ES-I3 (cell line): ENCODE results near the gene MOK.

Experiments
- H3K36me3 ChIP-seq: 2 replicates; pipeline ENCODE4 v1.6.1; 2013; ENCODE audit warnings: mild to moderate bottlenecking, low read length, control low read depth, moderate library complexity; ENCODE audit not compliant: insufficient read depth
- H3K4me1 ChIP-seq: 2 replicates; pipeline ENCODE4 v1.6.1; 2013; ENCODE audit warnings: mild to moderate bottlenecking, control low read depth, low read length; ENCODE audit not compliant: insufficient read depth
- H3K9ac ChIP-seq: 2 replicates; pipeline ENCODE4 v1.6.1; 2013; ENCODE audit warnings: low read depth, mild to moderate bottlenecking, low read length, moderate library complexity
- H3K9me3 ChIP-seq: 2 replicates; pipeline ENCODE4 v1.6.1; 2013; ENCODE audit warnings: mild to moderate bottlenecking, low read length, moderate library complexity; ENCODE audit not compliant: control insufficient read depth, insufficient read depth

Gene MOK

GRCh38 chr14:102196902-102197230 is 108.1 kb downstream of the MOK start:
- Histone ChIP-seq H3K36me3 (no peaks in the 10 kb centered on the region; the same call in none of the 2 replicates), H3K9ac (no peak overlapping the region), H3K4me1 (peaks cover 7% of the 10 kb centered on the region), H3K9me3 (no peaks in the 10 kb centered on the region)

DNA sequence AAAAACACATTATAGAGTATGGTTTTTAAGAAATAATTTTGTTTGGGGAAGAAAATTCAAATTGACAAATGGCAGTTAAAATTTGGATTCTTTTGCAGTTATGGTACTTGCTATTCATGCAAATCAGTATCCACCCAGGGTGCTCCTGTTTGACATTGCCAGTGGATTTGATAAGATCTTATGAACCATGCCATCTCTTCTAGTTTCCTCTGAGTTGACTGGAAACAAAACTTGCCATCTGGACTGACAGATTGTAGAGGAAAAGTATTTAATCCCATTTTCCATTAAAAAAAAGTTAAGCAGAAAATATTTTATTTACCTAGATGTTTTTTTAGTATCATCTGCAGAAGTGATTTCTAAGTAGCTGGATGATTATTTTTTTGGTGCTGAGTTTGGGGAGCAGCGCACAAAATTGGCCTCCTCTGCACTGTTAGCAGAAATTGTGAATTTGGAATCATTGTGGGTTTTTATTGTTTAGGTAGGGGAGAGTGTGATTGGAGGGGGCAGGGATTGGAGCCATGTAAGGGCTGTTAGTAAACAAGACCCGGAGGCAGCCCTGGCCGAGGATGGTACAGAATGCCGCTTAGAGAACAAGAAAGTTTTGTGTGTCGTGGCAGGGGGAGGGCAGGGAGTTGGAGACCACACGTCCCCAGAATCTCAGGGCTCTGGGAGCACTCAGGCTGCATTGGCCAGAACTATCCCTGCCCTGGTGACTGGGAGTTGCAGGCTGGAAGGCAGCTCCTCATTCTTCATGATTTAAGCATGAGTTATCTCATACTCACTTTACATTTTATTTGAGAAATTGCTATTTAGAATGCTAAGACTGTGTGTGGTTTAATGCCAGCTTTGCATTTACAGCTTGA is 108.7 kb downstream of the MOK start:
- H3K4me1 ChIP-seq: peaks cover 9% of the 10 kb centered on the region
- H3K36me3 ChIP-seq: no peaks in the 10 kb centered on the region; the same call in none of the 2 replicates
- H3K9ac ChIP-seq: no peak overlapping the region
- no peaks in the 10 kb centered on the region for H3K9me3 ChIP-seq

DNA sequence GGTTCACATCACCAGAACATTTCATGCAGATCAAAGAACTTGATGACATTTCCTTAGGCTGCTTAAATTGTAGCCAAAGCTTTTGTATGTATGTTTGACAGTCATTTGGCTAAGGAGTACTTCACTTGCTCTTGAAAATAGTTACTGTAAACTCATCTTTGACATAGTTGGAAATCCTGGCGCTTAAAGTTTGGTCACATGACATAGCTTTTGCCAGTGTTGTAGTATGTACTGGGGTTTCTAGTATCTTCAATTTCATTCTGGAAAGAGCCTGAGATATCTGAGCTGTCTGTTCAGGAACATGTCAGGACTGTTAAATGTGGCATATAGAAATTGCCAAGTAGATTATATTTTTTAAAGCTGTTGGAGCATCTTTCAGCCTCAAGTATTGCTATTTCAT is 109.5 kb downstream of the MOK start:
- peaks cover 13% of the 10 kb centered on the region for H3K4me1 ChIP-seq

GRCh38 chr14:102194856-102195255 is 110.1 kb downstream of the MOK start:
- Histone ChIP-seq H3K4me1 (peaks cover 13% of the 10 kb centered on the region), H3K36me3 (no peaks in the 10 kb centered on the region; the same call in none of the 2 replicates), H3K9me3 (no peaks in the 10 kb centered on the region), H3K9ac (no peak overlapping the region)

More for the DNA sequence above, 109.5 kb downstream of the MOK start:
- Histone ChIP-seq H3K9ac (no peak overlapping the region), H3K36me3 (no peaks in the 10 kb centered on the region; the same call in none of the 2 replicates), H3K9me3 (no peaks in the 10 kb centered on the region)

DNA sequence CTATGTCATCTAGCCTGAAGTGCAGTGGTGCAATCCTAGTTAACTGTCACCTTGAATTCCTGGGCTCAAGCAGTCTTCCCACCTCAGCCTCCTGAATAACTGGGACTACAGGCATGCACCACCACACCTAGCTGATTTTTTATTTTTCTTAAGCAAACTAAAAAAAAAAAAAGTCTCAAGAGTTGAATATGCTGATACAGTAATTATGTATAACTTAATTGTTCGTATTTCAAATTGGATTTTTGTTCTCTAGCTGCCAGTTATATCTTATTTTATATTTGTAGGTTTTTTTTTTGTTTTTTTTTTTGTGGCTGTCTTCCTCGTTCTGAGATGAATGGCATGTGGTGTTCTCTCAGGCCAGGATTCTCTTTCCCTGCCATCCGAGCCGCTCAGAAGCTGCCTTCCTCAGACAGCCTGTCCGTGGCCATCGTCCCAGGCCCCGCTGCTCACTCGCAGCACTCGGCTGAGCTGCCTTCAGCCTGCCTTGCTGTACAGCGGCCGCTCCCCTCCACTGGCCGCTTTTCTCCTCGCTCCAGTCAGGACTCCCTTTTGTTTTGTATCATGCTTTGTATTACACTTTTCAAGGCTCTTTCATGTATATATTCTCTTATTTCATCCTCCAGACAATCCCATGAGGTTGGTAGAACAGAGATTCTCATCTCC is 112.0 kb downstream of the MOK start:
- Histone ChIP-seq H3K4me1 (peaks cover 13% of the 10 kb centered on the region), H3K36me3 (no peaks in the 10 kb centered on the region; the same call in 1 of the 2 replicates), H3K9ac (no peak overlapping the region), H3K9me3 (no peaks in the 10 kb centered on the region)

DNA sequence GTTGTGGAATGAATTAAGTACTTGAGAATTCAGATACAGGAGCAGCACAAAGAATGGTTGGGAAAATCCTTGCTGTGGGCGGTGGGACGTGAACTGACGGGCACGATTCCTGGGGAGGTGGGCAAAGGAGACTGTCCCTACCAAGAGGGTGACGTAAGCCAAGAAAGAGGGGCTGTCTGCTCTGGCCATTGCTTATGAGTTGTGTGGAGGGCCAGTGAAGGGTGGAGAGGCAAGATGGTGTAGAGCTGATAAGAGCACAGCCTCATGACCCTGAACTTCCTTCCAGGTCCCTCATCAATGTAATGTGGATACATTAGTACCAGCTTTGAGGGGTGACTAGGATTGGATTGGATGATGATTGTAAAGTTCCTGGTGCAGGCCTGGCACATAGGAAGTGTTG is 115.1 kb downstream of the MOK start:
- Histone ChIP-seq H3K9me3 (no peaks in the 10 kb centered on the region), H3K9ac (no peak overlapping the region), H3K4me1 (peaks cover 17% of the 10 kb centered on the region), H3K36me3 (no peaks in the 10 kb centered on the region)

- H3K9me3 ChIP-seq: no peaks in the 10 kb centered on the region
- peaks cover 10% of the 10 kb centered on the region for H3K4me1 ChIP-seq
- no peak overlapping the region for H3K9ac ChIP-seq
- no peaks in the 10 kb centered on the region; the same call in 1 of the 2 replicates for H3K36me3 ChIP-seq
Measured at GRCh38 chr14:102188187-102188586, 116.8 kb downstream of the MOK start.

- Histone ChIP-seq H3K4me1 (peaks cover 10% of the 10 kb centered on the region), H3K9me3 (no peaks in the 10 kb centered on the region)
Measured at GRCh38 chr14:102187568-102188001, 117.4 kb downstream of the MOK start.

DNA sequence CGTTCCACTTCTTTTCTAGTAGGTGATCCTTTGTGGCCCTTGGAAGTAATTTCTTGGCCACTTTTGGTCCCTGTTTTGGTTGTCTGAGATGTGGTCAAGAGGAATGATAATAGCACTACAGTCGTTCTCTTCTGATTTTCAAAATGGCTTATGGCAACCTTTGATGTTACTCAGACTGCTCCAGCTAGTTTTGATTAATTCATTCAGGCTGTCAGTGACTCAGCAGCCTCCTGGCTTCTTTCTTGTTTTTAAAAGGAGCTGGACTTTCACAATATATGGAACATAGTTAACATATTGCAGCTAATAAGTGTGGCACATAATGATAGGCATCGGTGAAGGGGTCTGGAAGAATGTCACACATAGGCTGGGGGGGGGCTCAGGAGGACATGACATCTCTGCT is 117.9 kb downstream of the MOK start:
- no peak overlapping the region for H3K9ac ChIP-seq
- H3K4me1 ChIP-seq: peaks cover 10% of the 10 kb centered on the region
- no peaks in the 10 kb centered on the region for H3K9me3 ChIP-seq
- no peaks in the 10 kb centered on the region; the same call in 1 of the 2 replicates for H3K36me3 ChIP-seq

More at GRCh38 chr14:102187568-102188001, 117.4 kb downstream of the MOK start:
- no peak overlapping the region for H3K9ac ChIP-seq
- H3K36me3 ChIP-seq: no peaks in the 10 kb centered on the region; the same call in 1 of the 2 replicates

- Histone ChIP-seq H3K9ac (no peak overlapping the region), H3K4me1 (peaks cover 11% of the 10 kb centered on the region), H3K36me3 (no peaks in the 10 kb centered on the region; the same call in 1 of the 2 replicates), H3K9me3 (no peaks in the 10 kb centered on the region)
Measured at GRCh38 chr14:102185360-102185759, 119.6 kb downstream of the MOK start.

DNA sequence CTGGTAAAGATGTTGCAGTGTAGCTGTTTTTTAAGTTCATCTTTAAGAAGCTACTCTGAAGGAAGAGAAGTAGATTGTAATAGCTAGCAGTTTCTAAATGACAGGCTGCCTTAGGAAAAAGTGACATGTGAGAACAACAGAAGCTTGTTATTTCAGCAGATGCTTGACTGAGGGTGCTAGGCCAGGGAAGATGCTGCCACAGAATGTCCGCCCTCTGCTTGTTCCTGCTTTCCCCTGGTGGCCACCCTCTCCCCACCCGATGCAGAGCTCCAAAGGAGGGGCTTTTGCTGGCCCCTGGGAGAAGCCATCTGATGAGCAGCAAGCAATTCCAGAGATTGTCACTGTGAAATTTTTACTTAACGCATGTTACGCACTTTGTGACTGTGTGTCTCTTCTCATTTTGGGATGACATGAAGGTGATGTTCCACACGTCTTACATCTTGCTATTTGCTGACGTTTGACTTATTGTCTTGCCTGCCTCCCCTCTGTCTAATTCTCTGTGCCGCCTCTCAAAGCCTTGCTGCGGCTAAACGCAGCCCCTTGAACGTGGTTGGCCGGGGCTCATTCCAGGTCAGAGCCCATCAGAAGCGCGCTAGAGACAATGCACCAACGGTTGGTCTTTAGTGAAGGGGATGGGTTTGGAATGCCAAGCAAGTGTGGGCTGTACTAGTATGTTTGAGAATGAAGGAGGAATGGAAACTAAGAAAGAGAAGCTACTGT is 120.5 kb downstream of the MOK start:
- H3K9ac ChIP-seq: no peak overlapping the region
- no peaks in the 10 kb centered on the region for H3K9me3 ChIP-seq
- peaks cover 16% of the 10 kb centered on the region for H3K4me1 ChIP-seq
- H3K36me3 ChIP-seq: no peaks in the 10 kb centered on the region; the same call in 1 of the 2 replicates

GRCh38 chr14:102183886-102184285 is 121.1 kb downstream of the MOK start:
- Histone ChIP-seq H3K9ac (no peak overlapping the region), H3K9me3 (no peaks in the 10 kb centered on the region), H3K4me1 (peaks cover 16% of the 10 kb centered on the region), H3K36me3 (no peaks in the 10 kb centered on the region; the same call in 1 of the 2 replicates)

GRCh38 chr14:102182936-102183619 is 121.9 kb downstream of the MOK start:
- H3K4me1 ChIP-seq: peaks cover 16% of the 10 kb centered on the region
- H3K9me3 ChIP-seq: no peaks in the 10 kb centered on the region
- H3K9ac ChIP-seq: no peak overlapping the region
- no peaks in the 10 kb centered on the region; the same call in 1 of the 2 replicates for H3K36me3 ChIP-seq

DNA sequence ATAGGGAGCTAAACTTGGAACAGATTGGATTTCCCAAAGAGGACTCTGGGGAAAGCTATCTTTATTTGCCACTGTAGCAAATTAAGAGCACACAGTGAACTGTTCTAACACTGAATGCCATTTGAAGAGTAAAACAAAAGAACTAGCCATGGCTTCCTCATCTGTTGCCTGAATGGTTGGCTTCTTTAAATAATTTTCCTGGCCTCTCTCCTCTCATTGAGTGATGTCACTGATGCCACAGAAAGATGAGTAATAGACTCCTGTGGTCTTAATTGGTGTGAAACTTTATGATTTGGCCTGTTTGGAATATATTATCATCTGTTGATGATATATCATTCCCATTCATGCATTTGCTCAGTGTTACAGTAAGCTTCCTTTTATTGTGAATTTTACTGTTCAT is 122.8 kb downstream of the MOK start:
- Histone ChIP-seq H3K9ac (no peak overlapping the region), H3K9me3 (no peaks in the 10 kb centered on the region), H3K4me1 (peaks cover 16% of the 10 kb centered on the region), H3K36me3 (no peaks in the 10 kb centered on the region; the same call in 1 of the 2 replicates)
